HG03097 (cell line): Measurements from ENCODE around the gene VPS13D.

ENCODE experiments used
- ATAC-seq: cut with Tn5 transposase; IDR thresholded peaks from one replicate; pipeline ENCODE4 v1.9.1; 2021; ENCODE audit not compliant: unreplicated experiment, low FRiP score

VPS13D gene

DNA sequence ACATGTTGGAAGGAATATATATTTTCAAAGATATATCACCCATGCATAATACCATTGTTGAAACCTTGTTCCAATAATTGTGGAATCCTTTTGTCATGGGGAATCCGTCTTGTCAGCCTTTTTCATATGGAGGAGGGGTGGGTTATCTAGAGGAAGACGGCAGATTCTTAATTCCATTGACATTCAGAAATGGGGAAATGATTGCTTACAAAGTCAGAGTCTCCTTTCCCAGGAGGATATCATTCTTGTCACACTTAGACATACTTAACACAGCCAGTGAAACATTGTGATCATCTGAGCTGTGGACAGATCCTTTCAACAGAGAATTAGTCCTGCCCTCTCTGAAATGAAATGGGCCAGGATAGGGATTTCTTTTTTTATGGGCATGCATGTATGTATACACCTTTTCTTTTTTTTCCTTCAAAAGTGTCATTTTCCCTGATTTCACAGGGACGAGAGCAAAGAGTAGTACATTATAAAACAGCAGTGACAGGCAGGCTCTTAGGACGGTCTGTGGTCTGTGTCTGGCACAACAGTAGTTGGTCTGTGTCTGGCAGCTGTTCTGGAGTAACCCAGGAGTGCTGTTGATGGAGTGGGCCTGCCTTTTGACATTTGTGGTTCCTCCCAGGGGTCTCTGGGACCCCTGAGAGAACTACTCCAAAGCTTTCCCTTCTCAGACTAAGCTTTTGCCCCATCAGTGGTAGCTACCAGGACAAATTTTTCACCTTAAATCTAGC is 50.1 kb downstream of the VPS13D start:
- ATAC-seq, result no peak

DNA sequence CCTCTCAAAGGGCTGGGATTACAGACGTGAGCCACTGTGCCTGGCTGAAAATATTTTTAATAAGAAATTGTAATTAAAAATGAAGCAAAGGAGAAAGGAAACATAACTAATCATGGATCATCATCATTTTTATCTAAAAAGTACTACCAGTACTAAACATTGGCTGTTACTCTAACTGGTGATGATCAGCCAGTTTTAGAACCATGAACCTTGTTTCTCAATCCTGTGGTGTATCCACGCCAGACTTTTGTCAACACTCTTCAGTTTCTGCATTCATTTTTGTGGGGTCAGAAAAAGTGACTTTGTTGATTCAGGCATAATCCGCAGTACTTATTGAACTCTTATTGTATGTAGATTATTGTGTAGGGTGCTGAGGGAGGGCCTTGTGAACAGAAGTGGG is 52.3 kb downstream of the VPS13D start:
- no peak for ATAC-seq

DNA sequence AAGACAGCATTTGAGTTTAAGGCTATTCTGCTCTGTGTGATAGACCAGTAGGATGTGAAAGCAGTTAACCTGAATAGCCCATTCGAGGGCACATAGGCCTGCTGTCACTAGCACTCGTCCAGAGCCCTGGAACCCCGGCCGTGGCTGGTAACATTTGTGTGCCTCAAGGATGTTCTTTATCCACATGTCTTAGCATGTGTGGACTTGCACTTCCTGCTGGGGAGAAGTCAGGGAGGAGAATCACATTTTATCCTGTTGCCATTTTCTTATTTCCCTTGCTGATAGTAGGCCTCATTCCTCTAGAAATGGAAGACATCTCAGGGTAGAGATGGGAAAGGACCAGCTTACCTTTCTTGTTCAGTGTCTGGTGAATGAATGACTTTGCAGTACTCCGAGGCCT is 54.7 kb downstream of the VPS13D start:
- no peak for ATAC-seq

DNA sequence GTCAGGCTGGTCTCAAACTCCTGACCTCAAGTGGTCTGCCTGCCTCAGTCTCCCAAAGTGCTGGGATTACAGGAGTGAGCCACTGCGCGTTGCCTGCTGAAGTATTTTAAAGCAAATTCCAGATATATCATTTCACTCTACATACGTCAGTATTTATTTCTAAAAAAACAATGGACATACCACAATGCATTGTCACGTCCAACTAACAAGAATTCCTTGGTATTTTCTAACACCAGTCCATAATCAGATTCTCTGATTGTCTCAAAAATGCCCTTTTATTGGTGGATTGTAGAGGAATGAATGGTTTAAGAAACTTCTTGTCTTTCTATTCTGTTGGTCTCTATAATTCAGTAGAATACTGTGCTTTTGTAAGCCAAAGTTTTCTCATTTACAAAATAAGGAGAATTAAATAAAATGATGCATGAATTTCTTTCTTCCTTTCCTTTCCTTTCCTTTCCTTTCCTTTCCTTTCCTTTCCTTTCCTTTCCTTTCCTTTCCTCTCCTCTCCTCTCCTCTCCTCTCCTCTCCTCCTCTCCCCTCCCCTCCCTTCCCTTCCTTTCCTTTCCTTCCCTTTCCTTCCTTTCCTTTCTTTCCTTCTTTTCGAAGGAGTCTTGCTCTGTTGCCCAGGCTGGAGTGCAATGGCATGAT is 55.8 kb downstream of the VPS13D start:
- no peak for ATAC-seq

DNA sequence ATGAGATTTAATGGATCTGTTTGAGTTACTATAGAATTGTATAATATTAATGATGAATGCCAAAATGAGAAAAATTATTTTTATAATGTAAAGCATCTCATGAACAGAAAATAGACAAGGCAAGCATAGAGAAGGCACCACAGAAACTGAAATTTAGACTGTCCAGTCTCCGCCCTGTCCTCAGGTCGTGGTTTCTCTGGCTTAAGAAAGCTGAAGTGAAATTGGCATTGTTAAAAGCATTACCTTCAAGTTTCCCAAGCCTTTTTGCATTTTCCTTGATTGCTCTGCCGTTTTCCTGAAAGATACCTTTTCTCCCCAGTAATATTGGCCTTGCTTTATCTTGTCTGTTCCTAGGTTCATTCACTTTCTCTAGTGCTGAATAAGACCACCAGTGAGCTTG is 58.0 kb downstream of the VPS13D start:
- ATAC-seq, result no peak

DNA sequence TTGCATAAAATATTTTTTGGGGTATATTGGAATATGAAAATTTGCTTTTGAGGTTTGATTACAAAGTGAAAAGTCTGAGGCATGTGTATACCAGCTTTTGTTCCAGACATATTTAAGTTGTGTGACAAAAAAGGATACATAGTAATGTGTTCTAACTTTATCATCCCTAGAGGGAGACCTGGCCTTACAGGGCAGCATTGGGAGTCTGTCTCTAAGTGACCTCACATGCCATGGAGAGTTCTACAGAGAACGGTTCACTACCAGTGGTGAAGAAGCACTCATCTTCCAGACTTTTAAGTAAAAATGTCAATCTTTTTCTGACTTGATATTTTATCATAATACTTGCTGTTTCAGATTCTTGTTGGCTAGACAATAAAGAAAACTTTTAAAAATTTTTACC is 61.0 kb downstream of the VPS13D start:
- no peak for ATAC-seq

DNA sequence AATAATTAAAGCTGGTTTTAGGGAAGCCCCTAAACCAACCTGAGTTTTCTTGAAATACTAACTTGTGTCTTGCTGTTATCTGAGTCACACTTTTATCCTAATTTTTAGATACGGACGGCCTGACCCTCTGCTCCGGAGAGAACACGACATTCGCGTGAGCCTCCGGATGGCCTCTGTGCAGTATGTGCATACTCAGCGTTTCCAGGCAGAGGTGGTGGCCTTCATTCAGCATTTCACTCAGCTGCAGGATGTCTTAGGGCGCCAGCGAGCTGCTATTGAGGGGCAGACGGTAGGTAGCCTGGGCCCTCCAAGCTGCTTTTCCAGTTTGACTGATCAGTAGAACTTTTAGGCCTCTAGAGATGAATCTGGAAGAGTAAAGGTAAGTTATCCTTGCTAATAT is 63.6 kb downstream of the VPS13D start:
- no peak for ATAC-seq

DNA sequence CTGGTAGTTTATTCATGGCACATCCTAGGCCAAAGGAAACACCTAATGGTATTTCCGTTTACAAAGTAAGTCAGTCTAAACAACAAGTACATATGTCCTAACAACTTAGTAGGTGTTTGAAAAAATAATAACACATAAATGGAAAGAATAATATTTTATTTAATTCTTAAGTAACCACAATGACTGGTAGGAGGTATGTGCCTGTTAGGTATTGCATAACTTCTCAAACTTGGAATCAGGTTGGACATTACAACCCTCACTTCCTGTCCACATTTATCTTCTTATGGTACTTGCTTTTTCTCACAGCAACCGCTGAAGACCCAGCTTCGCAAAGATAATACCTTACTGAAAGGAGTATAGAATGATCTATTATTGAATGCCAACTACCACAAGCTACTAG is 64.2 kb downstream of the VPS13D start:
- ATAC-seq, result no peak

DNA sequence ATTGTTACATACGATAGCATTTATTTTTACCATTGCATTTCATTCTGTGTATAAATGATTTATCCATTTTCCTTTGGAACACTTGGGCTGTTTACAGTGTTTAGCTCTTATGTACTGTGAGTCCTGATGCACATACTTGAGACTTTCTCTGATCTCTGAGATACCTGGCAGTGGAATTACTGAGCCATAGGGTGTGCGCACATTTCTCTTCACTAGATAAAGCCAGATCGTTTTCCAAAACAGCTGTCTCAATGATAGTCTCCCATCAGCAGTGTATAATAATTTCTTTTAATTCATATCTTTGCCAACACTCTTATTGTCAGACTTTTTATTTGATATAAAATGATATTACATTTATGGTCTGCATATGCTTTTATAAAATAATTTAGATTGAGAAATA is 66.2 kb downstream of the VPS13D start:
- ATAC-seq, result no peak

DNA sequence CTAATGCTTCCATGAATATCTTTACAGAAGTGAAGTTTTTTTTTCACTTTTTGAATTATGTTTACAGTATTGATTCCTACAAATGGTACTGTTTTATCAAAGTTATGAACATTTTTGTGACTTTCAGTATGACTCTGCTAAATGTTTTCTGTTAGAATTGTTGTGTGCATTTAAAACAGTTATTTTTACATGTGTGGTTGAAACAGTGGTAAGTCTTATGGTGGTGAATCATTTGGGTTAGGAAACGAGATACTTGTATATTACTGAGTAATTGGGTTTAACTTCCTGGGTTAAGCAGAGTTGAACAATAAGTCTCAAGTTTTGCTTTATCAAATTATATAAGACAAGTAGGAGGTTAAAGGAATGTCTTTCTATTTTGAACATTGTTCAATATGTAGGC is 66.8 kb downstream of the VPS13D start:
- no peak for ATAC-seq

DNA sequence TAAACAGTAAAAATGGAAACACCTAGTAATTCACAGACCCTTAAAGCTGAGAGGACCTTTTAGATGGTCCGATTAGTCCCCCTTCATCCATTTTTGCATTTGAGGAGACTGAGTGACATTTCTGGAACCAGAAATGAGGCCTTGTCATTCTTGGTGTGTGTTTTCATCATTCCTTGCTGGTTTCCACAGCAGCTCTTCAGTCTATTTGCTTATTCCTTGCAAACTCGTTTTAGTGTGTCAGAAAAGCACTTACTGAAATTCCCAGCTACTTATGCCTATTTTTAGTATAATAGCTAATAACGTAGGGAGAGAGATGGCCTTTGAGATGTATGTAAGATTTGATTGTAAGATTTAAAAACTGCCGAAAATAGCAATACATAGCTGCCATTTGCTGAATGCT is 70.9 kb downstream of the VPS13D start:
- ATAC-seq, result no peak

DNA sequence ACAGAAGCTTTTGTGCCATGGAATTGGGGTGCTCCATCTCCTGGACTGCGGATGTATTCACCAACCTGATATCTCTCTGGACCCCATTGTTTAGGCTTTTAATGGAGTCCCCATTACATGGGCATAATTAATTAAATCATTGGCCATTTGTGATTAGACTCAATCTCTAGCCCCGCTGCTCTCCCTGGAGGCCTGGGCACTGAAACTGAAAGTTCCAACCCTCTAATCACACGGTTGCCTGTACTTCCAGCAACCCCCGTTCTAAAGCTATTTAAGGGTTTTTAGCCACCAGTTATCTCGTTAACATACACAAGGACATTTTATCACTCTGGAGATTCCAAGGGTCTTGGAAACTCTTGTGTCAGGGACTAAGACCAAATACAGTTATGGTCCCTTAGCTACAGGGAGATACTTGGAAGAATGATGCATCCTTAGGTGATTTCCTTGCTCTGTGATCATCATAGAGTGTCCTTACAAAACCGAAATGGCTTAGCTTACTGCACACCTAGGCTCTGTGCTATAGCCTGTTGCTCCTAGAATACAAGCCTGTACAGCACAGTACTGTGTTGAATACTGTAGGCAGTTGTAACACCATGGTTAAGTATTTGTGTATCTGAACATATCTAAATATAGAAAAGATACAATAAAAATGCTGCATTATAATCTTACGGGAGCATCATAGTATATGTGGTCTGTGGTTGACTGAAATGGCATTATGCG is 71.8 kb downstream of the VPS13D start:
- no peak for ATAC-seq

DNA sequence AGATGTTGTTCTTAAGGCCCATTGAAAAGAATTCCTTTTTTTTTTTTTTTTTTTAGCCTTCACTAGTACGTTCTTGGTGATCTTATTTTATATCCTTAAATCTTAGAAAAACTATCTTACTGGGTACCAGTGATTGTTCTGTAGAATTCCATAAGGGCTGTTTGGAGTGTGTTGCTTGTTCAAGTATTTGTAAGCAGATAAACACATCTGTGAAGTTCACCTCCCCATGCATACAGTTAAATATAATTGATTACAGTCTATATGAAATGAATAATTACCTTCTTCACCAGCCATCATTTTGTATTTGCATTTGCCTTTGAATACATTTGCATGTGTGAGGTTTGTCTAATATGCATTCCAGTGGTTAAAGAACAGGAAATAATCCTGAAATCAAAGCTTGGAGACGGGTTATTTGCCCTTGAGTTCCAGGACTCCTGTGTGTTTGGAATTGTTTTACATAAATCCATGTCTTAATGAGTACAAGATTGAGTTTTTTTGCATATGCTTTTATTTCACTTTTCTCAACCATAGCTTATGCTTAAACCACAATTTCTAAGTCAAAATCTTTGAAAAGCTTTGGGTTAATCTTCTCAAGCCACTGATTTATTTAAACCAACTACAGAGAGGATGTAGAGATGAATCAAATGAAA is 73.1 kb downstream of the VPS13D start:
- ATAC-seq, result no peak

DNA sequence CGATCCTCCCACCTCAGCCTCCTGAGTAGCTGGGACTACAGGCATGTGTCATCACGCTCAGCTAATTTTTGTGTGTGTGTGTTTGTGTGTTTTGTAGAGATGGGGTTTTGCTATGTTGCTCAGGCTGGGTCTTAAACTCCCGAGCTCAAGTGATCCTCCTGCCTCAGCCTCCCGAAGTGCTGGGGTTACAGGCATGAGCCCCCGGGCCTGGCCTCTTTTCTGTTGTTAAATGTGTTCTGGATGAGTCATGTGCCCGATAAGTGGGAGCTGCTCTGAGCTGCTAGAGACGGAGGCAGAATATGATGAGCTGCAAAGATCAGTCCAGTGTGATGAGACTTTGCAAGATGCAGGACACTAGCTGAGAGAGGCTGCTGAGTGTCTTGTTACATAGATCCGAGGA is 75.5 kb downstream of the VPS13D start:
- no peak for ATAC-seq

DNA sequence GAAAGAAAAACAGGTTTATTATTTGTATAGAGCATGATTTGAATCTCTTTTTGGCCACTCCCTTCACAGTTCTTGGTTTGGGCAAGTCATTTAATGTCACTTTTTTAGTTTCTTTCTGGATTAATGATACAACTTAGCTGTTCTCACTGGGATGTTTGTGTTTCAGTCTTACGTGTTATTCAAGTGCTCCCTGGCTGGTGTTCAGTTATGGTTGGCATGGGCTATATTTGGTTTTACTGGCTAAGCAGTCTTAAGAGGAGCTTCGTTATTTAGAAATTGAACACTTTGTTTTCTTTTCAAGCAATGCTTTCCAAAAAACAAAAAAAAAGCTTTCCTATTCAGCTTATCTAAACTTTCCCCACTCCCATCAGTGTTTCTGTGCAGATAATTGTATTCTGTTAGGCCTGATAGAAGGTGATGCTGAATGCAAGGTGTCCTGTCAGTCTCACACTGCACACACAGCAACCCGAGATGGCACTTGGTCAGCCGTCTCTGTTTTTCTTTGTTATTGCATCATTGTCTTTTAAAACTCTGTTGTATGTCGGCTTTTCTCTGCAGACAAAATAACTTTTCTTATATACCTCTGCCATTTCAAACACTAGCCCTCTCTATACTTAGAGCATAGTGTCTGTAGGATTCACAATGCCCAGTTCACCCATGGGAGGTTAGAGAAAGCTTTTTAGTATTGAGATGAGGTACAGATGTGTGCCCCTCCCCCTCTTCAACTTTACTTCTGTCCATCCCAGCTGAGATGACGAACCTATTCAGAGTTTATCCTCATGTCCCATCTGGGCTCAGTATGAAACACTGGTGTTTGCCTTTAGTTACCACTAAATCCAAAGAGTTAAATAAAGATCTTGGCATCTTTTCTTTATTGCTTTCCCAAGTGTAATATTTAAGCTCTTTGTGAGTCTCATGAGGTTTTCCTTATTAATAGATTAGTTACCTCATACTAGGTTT is 80.2 kb downstream of the VPS13D start:
- ATAC-seq, result no peak

DNA sequence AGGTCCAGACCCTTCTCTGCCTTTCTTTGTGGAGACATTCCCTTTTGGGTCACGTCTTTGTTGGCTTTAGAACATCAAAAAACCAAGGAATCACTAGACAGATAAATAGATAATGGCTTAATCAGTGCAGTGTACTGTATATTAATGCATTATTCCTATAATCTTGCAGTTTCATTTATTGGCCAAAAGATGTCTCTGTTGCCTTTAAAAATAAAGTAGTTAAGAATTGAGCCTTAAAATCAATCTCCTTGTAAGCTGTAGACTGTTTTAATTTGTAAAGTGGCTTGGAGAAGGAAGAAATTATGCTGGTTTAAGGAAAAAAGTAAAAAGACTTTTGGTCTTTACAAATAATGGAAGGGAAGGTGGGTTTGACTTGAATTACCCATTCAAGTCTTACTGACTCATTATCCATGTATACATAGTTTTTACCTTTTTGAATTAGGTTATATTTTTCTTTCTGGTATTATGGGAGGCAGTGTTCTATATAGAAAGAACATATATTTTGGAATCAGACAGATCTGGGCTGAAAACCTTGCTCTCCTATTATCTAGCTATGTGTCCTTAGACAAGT is 84.6 kb downstream of the VPS13D start:
- no peak for ATAC-seq

DNA sequence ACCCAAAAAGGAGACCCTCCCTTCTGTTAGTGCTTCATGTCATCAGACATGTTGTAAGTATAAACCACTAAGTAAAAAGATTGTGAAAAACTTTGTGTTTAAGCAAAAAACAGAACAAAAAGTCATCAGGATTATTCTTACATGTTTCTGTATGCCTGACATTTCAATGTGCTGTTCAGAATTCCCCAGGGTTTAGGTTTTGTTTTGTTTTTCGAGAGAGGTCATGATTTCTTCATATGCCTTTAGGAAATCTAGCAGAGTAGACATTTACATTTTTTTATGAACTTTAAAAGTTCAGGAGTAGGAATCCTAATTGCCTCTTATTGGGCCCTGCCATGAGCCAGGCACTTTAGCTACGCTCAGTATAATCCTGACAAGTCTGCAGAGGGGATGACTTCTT is 85.3 kb downstream of the VPS13D start:
- no peak for ATAC-seq

DNA sequence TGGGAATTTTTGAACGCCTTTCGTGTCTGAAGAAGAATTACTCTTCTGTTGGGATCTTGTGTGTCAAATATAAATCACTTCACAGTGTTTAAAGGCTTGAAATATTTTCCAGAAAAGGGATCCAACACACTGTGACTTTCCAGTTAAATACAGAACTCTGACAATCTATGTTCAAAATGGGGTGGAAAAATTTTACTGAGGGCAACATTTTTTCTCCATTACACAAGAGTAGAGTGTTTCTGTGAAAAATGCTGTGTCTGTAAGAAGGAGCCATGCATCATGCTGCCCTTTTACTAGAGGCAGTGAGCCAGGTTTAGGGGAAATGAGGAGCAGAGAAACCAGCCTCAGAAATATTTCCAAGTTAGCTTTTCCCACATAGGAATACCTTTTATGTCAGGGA is 86.5 kb downstream of the VPS13D start:
- no peak for ATAC-seq

DNA sequence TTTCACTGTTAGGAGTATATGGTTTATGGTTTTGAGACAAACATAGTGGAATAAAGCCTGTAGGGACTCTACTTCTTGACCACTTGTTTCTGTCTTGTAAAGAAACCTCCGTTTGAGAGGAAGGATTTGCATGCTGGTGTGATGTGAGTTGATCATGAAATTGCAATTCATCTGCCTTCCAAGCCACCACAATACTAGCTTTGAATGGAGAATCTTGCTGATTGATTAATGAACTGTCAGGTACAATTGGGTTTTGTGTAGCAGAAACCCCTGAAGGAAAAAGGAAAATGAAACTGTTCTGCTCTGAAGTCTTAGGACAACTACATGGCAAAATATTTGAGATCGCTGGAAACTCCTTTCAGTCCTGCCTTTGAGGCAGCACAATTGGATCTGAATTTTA is 90.7 kb downstream of the VPS13D start:
- no peak for ATAC-seq

DNA sequence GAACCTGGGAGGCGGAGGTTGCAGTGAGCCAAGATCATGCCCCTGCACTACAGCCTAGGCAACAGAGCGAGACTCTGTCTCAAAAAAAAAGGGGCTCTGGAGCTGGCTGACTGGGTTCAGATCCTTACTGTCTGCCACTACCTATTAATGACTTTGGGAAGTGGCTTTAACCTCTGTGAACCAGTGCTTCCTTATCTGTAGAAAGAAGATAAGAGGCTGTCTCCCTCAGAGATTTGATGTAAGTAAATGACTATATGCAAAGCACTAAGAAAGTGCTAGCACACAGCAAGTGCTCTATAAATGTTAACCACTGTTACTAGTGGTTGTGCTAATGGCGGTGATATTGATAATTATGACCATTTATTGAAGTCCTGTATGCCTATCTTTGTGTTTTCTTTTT is 94.6 kb downstream of the VPS13D start:
- ATAC-seq, result no peak
